Stomach smooth muscle (tissue), 2 donors: ENCODE results near the gene CCDC146.
"Not testable (repeated sequence)": the region's sequence is repeated elsewhere in the genome, so short reads cannot be mapped to it uniquely, and the experiment has no call there.

Source experiments
- H3K27ac ChIP-seq: one replicate; pipeline ENCODE4 v1.7.0; 2013; ENCODE audit warnings: mild to moderate bottlenecking, low read length, inconsistent platforms
- H3K27me3 ChIP-seq, 2 donors: one replicate each; pipeline ENCODE4 v1.7.0; 2013; ENCODE audit warnings: low read length in 2 of 2; ENCODE audit not compliant: insufficient read depth in 2 of 2, control insufficient read depth in 1 of 2
- H3K36me3 ChIP-seq, 2 donors: one replicate each; pipeline ENCODE4 v1.7.0; 2013; ENCODE audit warnings: low read length in 2 of 2; ENCODE audit not compliant: control insufficient read depth in 2 of 2, insufficient read depth in 2 of 2
- H3K4me1 ChIP-seq: one replicate; pipeline ENCODE4 v1.7.0; 2013; ENCODE audit warnings: low read length; ENCODE audit not compliant: control insufficient read depth, insufficient read depth
- H3K4me3 ChIP-seq, 2 donors: one replicate each; pipeline ENCODE4 v1.7.0; 2013; ENCODE audit warnings: low read length in 2 of 2
- H3K9ac ChIP-seq, 2 donors: one replicate each; pipeline ENCODE4 v1.7.0; 2013; ENCODE audit warnings: low read length in 2 of 2, mild to moderate bottlenecking in 1 of 2
- H3K9me3 ChIP-seq, 2 donors: one replicate each; pipeline ENCODE4 v1.7.0; 2013; ENCODE audit warnings: low read length in 2 of 2; ENCODE audit not compliant: control insufficient read depth in 2 of 2
- donor health status: healthy.
- donor health status: Pancreatic carcinoma.

CCDC146 gene

DNA sequence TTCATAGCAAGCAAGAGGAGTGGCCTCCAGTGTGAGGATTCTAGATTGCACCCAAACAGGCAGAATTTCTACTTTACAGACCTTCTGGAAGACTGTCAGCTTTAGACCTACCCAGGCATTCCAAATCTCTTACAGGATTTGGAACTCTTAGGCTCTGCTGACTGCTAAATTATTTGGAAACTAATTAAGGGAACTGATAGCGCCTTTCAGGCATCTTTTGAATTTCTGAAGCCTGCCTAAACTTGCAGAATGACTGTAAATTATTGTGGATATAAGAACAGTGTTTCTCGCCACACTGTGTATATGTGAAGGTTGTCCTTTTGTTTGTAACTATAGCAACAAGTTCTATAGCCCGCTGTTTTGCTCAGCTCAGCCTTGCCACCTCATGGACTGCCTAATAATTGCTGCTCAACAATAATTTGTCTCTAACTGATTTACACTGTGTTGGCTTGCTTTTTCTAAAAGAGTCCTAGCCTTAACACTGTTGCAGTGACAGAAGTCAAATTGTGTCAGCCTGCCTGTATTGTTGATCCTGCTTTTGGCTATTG lies 32.6 kb downstream of the CCDC146 start:
- H3K4me3 ChIP-seq, H3K9ac ChIP-seq, H3K27me3 ChIP-seq, H3K36me3 ChIP-seq, H3K9me3 ChIP-seq, H3K4me1 ChIP-seq: not testable (repeated sequence)
- H3K27ac ChIP-seq, result peak overlapping the region; percentile 31

DNA sequence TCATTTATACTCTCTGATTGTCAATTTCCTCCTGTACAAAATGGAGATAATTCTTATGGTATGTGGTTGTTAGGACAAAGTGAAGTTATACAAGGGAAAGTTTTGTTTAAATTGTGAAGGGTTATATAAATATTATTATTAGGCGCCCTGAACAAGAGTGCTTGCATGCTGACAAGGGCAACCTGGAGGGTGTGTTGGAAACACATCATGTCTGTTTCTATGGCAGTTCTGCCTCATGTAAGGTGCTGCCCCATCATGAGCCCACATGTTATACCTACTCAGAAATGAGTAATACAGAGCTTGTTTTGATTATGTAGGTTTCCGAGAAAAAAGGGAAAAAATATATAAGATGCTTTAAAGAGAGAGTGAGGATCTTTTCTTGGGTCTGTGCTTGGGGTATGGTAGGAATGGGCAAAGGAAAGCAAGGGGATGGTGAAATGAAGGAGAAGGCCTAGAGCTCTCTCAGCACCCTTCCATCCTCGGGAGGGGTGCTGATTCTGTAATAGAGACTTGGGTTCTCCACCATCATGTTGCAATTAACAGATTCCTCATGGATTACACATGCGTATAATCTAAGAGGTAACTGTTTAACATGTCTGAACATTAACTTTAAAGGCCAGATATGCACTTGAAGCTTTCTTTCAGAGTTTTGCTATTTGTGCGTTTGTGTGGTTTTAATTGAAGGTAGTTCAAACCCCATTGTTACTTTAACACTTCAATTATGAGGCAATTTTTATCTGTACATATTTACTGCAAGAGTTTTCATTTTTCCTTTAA lies 33.4 kb downstream of the CCDC146 start:
- H3K4me1 ChIP-seq, H3K9ac ChIP-seq, H3K4me3 ChIP-seq, H3K9me3 ChIP-seq, H3K27me3 ChIP-seq, H3K36me3 ChIP-seq: not testable (repeated sequence)
- H3K27ac ChIP-seq, result peak overlapping the region; percentile 31

DNA sequence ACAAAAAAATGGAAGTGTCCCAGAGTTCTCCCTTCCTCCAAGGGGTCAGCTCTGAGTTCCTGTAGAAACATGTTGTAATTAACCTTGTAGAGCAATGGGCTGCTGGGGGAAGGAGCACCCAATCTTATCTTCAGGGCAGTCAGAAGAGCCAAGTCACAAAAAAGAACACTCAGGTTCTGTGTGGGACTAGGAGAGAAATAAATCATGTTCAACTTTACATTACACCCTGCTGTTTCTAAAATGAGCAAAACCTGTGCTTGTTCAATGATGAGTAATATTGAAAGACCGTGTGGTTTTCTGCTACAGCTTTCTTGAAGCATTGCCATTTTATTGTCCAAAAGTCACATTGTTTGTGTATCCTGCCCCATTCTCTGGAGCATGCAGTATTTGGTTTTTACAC lies 34.6 kb downstream of the CCDC146 start:
- peak overlapping the region; percentile 58 for H3K27ac ChIP-seq
- not testable (repeated sequence) for H3K4me1 ChIP-seq, H3K27me3 ChIP-seq, H3K9me3 ChIP-seq, H3K4me3 ChIP-seq, H3K36me3 ChIP-seq, H3K9ac ChIP-seq

DNA sequence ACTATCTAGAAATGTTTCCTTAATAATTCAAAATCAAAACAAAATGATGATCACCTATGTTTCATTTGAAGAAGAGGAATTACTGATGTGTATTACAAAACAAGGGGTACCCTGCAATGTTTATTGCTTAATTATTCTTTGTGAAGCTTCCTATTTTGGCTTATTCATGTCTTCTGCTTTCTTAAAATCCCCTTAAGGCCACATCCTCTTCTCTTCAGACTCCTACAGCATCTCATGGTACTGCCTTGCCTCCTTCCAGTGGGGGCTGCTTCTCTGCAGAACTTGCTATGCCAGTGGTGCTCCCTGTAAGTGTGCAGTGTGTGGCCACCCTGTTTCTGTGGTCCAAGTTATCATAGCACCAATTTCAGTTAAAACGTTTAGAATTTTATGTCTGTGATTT lies 35.0 kb downstream of the CCDC146 start:
- peak overlapping the region; percentile 58 for H3K27ac ChIP-seq
- no peaks in the 10 kb centered on the region for H3K36me3 ChIP-seq
- no peaks in the 10 kb centered on the region for H3K4me1 ChIP-seq
- no peak overlapping the region for H3K4me3 ChIP-seq
- H3K9me3 ChIP-seq, result no peaks in the 10 kb centered on the region
- no peak overlapping the region for H3K9ac ChIP-seq
- H3K27me3 ChIP-seq, result no peaks in the 10 kb centered on the region

DNA sequence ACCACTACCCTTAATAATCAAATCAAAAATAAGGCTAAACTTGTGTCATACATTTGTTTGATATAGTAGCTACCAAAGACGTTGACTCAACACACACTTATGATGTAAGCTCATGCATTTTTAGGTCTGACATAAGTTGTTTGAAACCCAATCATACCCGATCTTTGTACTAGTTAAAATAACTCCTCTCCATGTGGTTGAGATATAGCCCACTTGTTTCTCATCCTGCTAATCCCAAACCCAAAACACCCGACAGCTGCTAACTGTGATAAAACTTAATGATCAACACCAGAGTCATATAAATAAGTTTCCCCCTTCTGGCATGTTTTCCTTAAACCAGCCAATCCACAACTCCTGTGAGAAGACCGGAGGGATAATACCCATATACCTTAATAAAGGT lies 48.7 kb downstream of the CCDC146 start:
- H3K36me3 ChIP-seq, H3K27me3 ChIP-seq, H3K27ac ChIP-seq, H3K4me3 ChIP-seq, H3K9me3 ChIP-seq, H3K4me1 ChIP-seq, H3K9ac ChIP-seq: not testable (repeated sequence)

DNA sequence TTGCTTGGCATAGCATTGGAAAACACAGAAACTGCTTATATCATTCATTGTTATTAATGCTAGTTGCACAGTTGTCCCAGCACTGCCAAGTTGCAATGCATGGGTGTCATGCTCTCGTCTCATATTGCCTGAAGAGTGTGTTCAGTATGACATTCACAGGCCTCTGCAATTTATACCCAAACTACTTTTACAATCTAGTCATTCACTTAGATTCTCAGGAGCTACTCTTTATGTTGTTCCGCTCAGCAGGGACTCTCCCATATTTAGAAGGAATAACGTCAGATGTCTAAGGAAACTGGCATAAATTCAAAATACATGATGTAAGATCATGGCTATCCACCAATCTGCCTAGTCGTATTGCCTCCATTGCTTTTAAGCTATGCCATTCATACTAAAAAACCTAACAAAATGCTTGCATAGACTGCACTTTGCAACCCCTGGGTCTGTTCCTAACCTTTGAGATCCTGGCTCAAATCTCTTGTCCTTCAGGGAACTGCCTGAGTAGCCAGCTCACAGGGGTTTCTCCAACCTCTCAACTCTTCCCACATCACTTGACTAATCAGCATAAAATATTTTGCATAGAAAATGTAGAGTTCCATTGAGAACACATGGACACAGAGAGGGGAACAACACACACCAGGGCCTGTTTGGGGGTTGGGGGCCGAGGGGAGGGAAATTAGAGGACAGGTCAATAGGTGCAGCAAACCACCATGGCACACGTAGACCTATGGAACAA lies 50.2 kb downstream of the CCDC146 start:
- not testable (repeated sequence) for H3K36me3 ChIP-seq, H3K4me1 ChIP-seq, H3K27ac ChIP-seq, H3K9me3 ChIP-seq, H3K27me3 ChIP-seq, H3K4me3 ChIP-seq, H3K9ac ChIP-seq

DNA sequence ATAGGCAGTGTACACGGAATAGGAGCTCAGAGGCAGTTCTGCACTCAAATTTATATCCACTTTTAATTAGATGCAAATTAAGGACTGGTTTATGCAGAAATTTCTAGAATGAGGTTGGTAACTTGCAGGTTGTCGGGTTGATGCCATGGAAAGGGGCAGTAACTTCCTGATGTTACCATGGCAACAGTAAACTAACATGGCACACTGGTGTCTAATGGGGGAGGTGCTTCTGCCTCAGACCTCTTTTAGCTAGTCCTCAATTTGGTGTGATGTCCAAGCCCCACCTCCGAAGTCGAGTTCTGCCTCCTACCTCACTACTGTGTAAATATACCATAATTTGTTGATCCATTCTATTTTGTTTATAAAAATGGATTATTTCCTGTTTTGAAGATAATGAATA lies 52.0 kb downstream of the CCDC146 start:
- H3K4me1 ChIP-seq, H3K9ac ChIP-seq, H3K36me3 ChIP-seq, H3K27me3 ChIP-seq, H3K4me3 ChIP-seq, H3K27ac ChIP-seq, H3K9me3 ChIP-seq: not testable (repeated sequence)

DNA sequence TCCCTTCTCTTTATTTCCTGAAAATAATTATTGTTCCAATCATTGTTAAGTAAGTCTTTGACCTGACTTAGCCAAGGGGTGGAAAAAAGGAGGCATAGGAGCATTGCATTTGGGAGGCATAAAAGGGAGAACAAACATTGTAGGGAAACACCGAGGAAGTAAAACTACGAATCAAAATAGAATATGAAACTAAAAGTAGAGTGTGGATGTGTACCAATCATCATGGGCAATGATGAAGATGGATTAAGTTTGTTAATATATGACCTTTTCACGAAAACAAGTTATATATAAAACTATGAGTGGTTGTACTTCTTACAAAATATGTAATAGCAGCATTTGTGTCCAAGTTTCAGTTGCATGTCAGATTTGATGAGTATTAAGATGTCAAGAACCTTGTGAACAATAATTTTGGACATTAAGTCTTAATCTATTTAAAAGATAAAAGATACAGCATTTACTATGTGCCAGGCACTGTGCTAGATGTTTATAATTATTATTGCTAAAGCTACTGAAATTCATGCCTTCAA lies 52.9 kb downstream of the CCDC146 start:
- not testable (repeated sequence) for H3K9ac ChIP-seq, H3K4me3 ChIP-seq, H3K27ac ChIP-seq, H3K27me3 ChIP-seq, H3K4me1 ChIP-seq, H3K36me3 ChIP-seq, H3K9me3 ChIP-seq

DNA sequence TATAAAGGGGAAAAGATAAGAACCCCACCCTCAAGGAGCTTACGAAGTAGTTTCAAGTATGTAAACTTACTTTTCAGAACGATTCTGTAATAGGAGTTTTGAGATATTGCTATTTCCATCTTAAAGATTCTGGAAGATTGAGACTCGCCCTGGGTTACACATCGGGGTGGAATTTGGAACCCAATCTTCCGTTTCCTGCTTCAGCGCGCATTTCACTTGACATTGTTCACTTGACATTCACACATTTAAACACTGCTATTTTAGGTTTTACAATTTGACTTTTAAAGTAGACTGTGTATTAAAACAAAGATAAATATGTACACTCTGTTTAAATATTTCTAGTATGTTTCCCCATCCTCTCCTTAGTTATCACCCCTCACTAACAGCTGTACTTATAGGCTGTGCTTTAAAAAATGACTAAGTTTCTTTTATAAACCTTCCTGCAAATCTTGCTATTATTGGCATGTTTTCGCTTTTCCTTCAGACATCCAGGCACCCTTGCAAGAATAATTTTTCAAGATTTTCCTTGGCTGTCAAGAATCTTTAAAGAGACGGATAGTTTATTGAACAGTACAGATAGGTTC lies 55.0 kb downstream of the CCDC146 start:
- not testable (repeated sequence) for H3K27me3 ChIP-seq, H3K9me3 ChIP-seq, H3K27ac ChIP-seq, H3K4me3 ChIP-seq, H3K36me3 ChIP-seq, H3K4me1 ChIP-seq, H3K9ac ChIP-seq

DNA sequence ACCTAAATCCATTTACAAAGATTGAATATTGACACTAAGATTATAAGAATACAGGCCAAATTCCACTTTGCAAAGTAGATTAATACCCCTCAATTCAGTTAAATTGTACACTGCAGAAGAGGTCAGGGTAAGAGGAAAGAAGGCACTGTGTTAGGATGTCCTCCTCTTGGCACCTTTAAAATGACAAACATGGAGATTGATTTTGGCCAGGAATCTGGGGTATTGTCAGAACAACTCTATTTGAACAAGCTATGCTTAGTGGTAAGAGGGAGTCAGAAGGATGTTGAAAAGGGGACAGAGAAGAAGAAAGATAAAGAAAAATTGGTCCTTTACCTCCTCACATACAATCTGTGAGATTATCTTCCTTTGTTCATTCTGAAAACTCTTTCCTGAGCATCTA lies 55.6 kb downstream of the CCDC146 start:
- not testable (repeated sequence) for H3K4me3 ChIP-seq, H3K9me3 ChIP-seq, H3K27ac ChIP-seq

More for the DNA sequence above, 55.6 kb downstream of the CCDC146 start:
- not testable (repeated sequence) for H3K9ac ChIP-seq, H3K27me3 ChIP-seq, H3K4me1 ChIP-seq, H3K36me3 ChIP-seq
